H1 (cell line): ENCODE results near the gene UBE2M. TPM values are rescaled to one million over a fixed set of nuclear protein-coding genes. Genes with fewer than 3 reads are reported as not detected.

ENCODE experiments used
- CTCF ChIA-PET: fragments of 300-600 bp; sonication (Branson Sonifier 250); formaldehyde crosslinking; loops from one replicate; lab custom pipeline; 2021; ENCODE audit not compliant: partially characterized antibody; lab: Charles Lee
- POLR2A ChIA-PET: fragments of 300-600 bp; sonication (Branson Sonifier 250); formaldehyde crosslinking; loops from one replicate; lab custom pipeline; 2021; ENCODE audit warnings: inconsistent platforms; ENCODE audit not compliant: partially characterized antibody; lab: Charles Lee
- DNase-seq, 2 experiments: peaks; one replicate each; pipeline versions ENCODE4 v3.0.0 to v3.0.0-alpha.2; 2010 to 2022; ENCODE audit warnings: low spot score in 2 of 2, low read depth in 1 of 2, mixed read lengths in 1 of 2
- FAIRE-seq: peaks from 2 replicates; lab custom pipeline; 2011; peaks lifted over from hg19 to GRCh38; lab: Jason Lieb, UNC
- H2AFZ ChIP-seq: 2 replicates; pipeline ENCODE4 v1.8.1; 2012; ENCODE audit warnings: low read length, inconsistent platforms
- H2AK5ac ChIP-seq: 2 replicates; pipeline ENCODE4 v1.6.1; 2013; ENCODE audit warnings: low read depth, low read length
- H2BK120ac ChIP-seq: replicated peaks from 2 replicates; pipeline ENCODE3; 2013; ENCODE audit warnings: low read depth, low read length, inconsistent platforms
- H2BK12ac ChIP-seq: 2 replicates; pipeline ENCODE4 v1.6.1; 2013; ENCODE audit warnings: low read depth, low read length
- H2BK15ac ChIP-seq: 2 replicates; pipeline ENCODE4 v1.6.1; 2013; ENCODE audit warnings: low read length
- H2BK20ac ChIP-seq: 2 replicates; pipeline ENCODE4 v1.6.1; 2013; ENCODE audit warnings: low read length
- H2BK5ac ChIP-seq: 2 replicates; pipeline ENCODE4 v1.6.1; 2013; ENCODE audit warnings: low read depth, low read length
- H3K14ac ChIP-seq: 2 replicates; pipeline ENCODE4 v1.6.1; 2013; ENCODE audit warnings: inconsistent platforms; ENCODE audit not compliant: insufficient read length
- H3K18ac ChIP-seq: 2 replicates; pipeline ENCODE4 v1.6.1; 2013; ENCODE audit warnings: low read length; ENCODE audit errors: extremely low read depth
- H3K23ac ChIP-seq: 2 replicates; pipeline ENCODE4 v1.6.1; 2013; ENCODE audit warnings: inconsistent platforms; ENCODE audit not compliant: insufficient read length
- H3K23me2 ChIP-seq: 2 replicates; pipeline ENCODE4 v1.6.1; 2013; ENCODE audit warnings: low read depth, low read length
- H3K27ac ChIP-seq: 2 replicates; pipeline ENCODE4 v1.6.1; 2011; ENCODE audit warnings: low read depth, low read length, inconsistent platforms
- H3K27me3 ChIP-seq, 4 experiments: replicated peaks in 1 of 4; 1 replicate in 1 of 4; 2 replicates in 3 of 4; pipeline versions ENCODE4 v1.6.1 to v1.8.1; 2011 to 2013; ENCODE audit warnings: low read length in 3 of 4, mild to moderate bottlenecking in 3 of 4, inconsistent platforms in 2 of 4, mixed read lengths in 2 of 4, moderate library complexity in 1 of 4; ENCODE audit not compliant: control insufficient read depth in 3 of 4, insufficient read depth in 3 of 4; ENCODE audit errors: extremely low read depth in 1 of 4
- H3K36me3 ChIP-seq, 4 experiments: 2 replicates each; pipeline versions ENCODE4 v1.6.1 to v1.8.1; 2011 to 2013; ENCODE audit warnings: mild to moderate bottlenecking in 4 of 4, low read length in 3 of 4, moderate library complexity in 2 of 4, control low read depth in 1 of 4, inconsistent platforms in 1 of 4; ENCODE audit not compliant: insufficient read depth in 4 of 4, control insufficient read depth in 2 of 4
- H3K4ac ChIP-seq: replicated peaks from 2 replicates; pipeline ENCODE3; 2013; ENCODE audit warnings: low read length, low read depth, mixed read lengths, inconsistent platforms; ENCODE audit not compliant: insufficient read length
- H3K4me1 ChIP-seq, 4 experiments: replicated peaks in 1 of 4; 1 replicate in 1 of 4; 2 replicates in 3 of 4; pipeline versions ENCODE4 v1.6.1 to v1.8.1; 2011 to 2013; ENCODE audit warnings: low read length in 3 of 4, inconsistent platforms in 2 of 4, mixed read lengths in 1 of 4; ENCODE audit not compliant: insufficient read depth in 4 of 4, control insufficient read depth in 3 of 4
- H3K4me2 ChIP-seq, 2 experiments: 2 replicates each; pipeline versions ENCODE4 v1.6.1 to v1.8.1; 2011 to 2013; ENCODE audit warnings: low read depth in 2 of 2, low read length in 2 of 2, control low read depth in 1 of 2, inconsistent platforms in 1 of 2, mild to moderate bottlenecking in 1 of 2; ENCODE audit not compliant: insufficient read depth in 1 of 2
- H3K4me3 ChIP-seq, 4 experiments: fragments of 200-600, 300-600 bp in 1 of 4; sonication (generic), shearing (Covaris generic), sonication (Bioruptor Twin) in 1 of 4; 2 replicates each; pipeline versions ENCODE4 v1.5.1 to v1.8.1; 2011 to 2016; ENCODE audit warnings: low read length in 4 of 4, low read depth in 3 of 4, control low read depth in 2 of 4, inconsistent platforms in 2 of 4, mild to moderate bottlenecking in 2 of 4, mixed read lengths in 1 of 4, moderate library complexity in 1 of 4; ENCODE audit not compliant: insufficient read depth in 2 of 4; ENCODE audit errors: extremely low read depth in 1 of 4
- H3K56ac ChIP-seq: replicated peaks from 2 replicates; pipeline ENCODE3; 2013; ENCODE audit warnings: low read depth, mild to moderate bottlenecking, mixed read lengths, low read length, inconsistent platforms; ENCODE audit not compliant: insufficient read length
- H3K79me1 ChIP-seq: 2 replicates; pipeline ENCODE4 v1.6.1; 2013; ENCODE audit warnings: low read depth, low read length, control low read depth
- H3K79me2 ChIP-seq, 2 experiments: 2 replicates each; pipeline versions ENCODE4 v1.6.1 to v1.8.1; 2012 to 2013; ENCODE audit warnings: low read length in 2 of 2, mild to moderate bottlenecking in 2 of 2, inconsistent platforms in 1 of 2; ENCODE audit not compliant: insufficient read depth in 2 of 2, control insufficient read depth in 1 of 2
- H3K9ac ChIP-seq, 4 experiments: replicated peaks in 1 of 4; 1 replicate in 1 of 4; 2 replicates in 3 of 4; pipeline versions ENCODE4 v1.6.1 to v1.8.1; 2011 to 2013; ENCODE audit warnings: low read depth in 3 of 4, low read length in 3 of 4, control low read depth in 2 of 4, mild to moderate bottlenecking in 2 of 4, moderate library complexity in 2 of 4, inconsistent platforms in 1 of 4; ENCODE audit errors: extremely low read depth in 1 of 4
- H3K9me3 ChIP-seq, 2 experiments: 2 replicates each; pipeline versions ENCODE4 v1.6.1 to v1.8.1; 2012 to 2013; ENCODE audit warnings: mild to moderate bottlenecking in 2 of 2, moderate library complexity in 2 of 2, control low read depth in 1 of 2, inconsistent platforms in 1 of 2, low read depth in 1 of 2, low read length in 1 of 2, mixed read lengths in 1 of 2; ENCODE audit not compliant: insufficient read depth in 2 of 2
- H4K20me1 ChIP-seq, 2 experiments: replicated peaks in 1 of 2; 2 replicates each; pipeline versions ENCODE3 to v1.8.1; 2011 to 2013; ENCODE audit warnings: inconsistent platforms in 2 of 2, low read length in 2 of 2, mild to moderate bottlenecking in 1 of 2; ENCODE audit not compliant: insufficient read depth in 2 of 2, control insufficient read depth in 1 of 2
- H4K5ac ChIP-seq: 2 replicates; pipeline ENCODE4 v1.6.1; 2013; ENCODE audit warnings: low read length, low read depth, mixed read lengths, inconsistent platforms; ENCODE audit not compliant: insufficient read length
- H4K8ac ChIP-seq: 2 replicates; pipeline ENCODE4 v1.8.0; 2013; ENCODE audit warnings: mild to moderate bottlenecking, moderate library complexity, low read length, inconsistent platforms; ENCODE audit not compliant: insufficient read depth; ENCODE audit errors: extremely low read depth
- H4K91ac ChIP-seq: replicated peaks from 2 replicates; pipeline ENCODE3; 2013; ENCODE audit warnings: low read length, mixed read lengths, inconsistent platforms; ENCODE audit not compliant: insufficient read length
- ASH2L ChIP-seq: fragments of 200-600, 300-600 bp; sonication (generic); IDR thresholded peaks from one replicate; pipeline ENCODE4 v1.7.1; 2017; ENCODE audit warnings: low read length
- E2F6 ChIP-seq: IDR thresholded peaks from 2 replicates; pipeline ENCODE4 v1.6.1; 2012; ENCODE audit warnings: inconsistent platforms
- KDM1A ChIP-seq: fragments of 200-600, 300-600 bp; sonication (generic); IDR thresholded peaks from 2 replicates; pipeline ENCODE4 v1.7.1; 2016; ENCODE audit warnings: mild to moderate bottlenecking, low read length, borderline replicate concordance
- POU5F1 ChIP-seq: IDR thresholded peaks from 2 replicates; pipeline ENCODE4 v1.6.1; 2011; ENCODE audit warnings: low read depth, mild to moderate bottlenecking, low read length, moderate library complexity
- SIRT6 ChIP-seq: IDR thresholded peaks from one replicate; pipeline ENCODE4 v1.7.1; 2012; ENCODE audit warnings: low read length, inconsistent platforms
- SP1 ChIP-seq: IDR thresholded peaks from 2 replicates; pipeline ENCODE4 v1.6.1; 2011; ENCODE audit warnings: low read depth, low read length
- SP4 ChIP-seq: IDR thresholded peaks from 2 replicates; pipeline ENCODE4 v1.6.1; 2012; ENCODE audit warnings: low read length, inconsistent platforms
- SUZ12 ChIP-seq: fragments of 200-600 bp; sonication (generic); IDR thresholded peaks from 2 replicates; pipeline ENCODE4 v1.6.1; 2012; ENCODE audit warnings: mild to moderate bottlenecking, inconsistent platforms, low read length, moderate library complexity, mixed read lengths
- WGBS, 2 experiments: shearing (Covaris generic) in 1 of 2; methylation state at CpG; one replicate each; pipeline versions ENCODE4 v1.1.6 to v1.1.7; 2013 to 2015; ENCODE audit warnings: low lambda C conversion rate in 2 of 2, mixed read lengths in 2 of 2, inconsistent platforms in 1 of 2, low coverage in 1 of 2, missing lambda C conversion rate in 1 of 2; ENCODE audit not compliant: insufficient replicate concordance in 2 of 2, insufficient coverage in 1 of 2, insufficient read length in 1 of 2; ENCODE audit errors: extremely low coverage in 1 of 2, missing lambda C conversion rate in 1 of 2; 5-methylcytosine and 5-hydroxymethylcytosine counted together
- polyA plus RNA-seq, 7 experiments: library from polyadenylated mRNA; depleted of rRNA in 3 of 7; stranded (reverse) in 5 of 7; unstranded in 2 of 7; fragments of >200 nt in 5 of 7; fragments of 200-250 nt in 2 of 7; gene quantifications; 1 replicate in 5 of 7; 2 replicates in 1 of 7; 4 replicates in 1 of 7; pipeline versions ENCODE4 v1.2.1 to v1.2.3, GENCODE V29; 2011 to 2013; ENCODE audit warnings: missing spikeins in 2 of 7, mixed read lengths in 2 of 7
- total RNA-seq: library from RNA; stranded (reverse); fragmentation: NEBNext Ultra II Directional; extraction: Animal tissue kit (Norgen Biotek cat#: 25700); gene quantifications from 2 replicates; pipeline ENCODE4 v1.2.1, GENCODE V29; 2021
- TF ChIP-seq, protein P1 (sequence below), 3 experiments: IDR thresholded peaks; 1 replicate in 2 of 3; 2 replicates in 1 of 3; pipeline versions ENCODE4 v1.5.1 to v1.6.1; 2011; ENCODE audit warnings: low read length in 3 of 3, mild to moderate bottlenecking in 3 of 3, inconsistent platforms in 2 of 3, low read depth in 1 of 3, moderate library complexity in 1 of 3; ENCODE audit not compliant: insufficient read depth in 1 of 3; ENCODE audit errors: control extremely low read depth in 1 of 3

The UBE2M gene
- total and polyA plus RNA-seq, 2 of the 8 experiments (the other 6 are each of a cell fraction or from before 2014, with no cell fraction given): 93.8 to 114 TPM

DNA sequence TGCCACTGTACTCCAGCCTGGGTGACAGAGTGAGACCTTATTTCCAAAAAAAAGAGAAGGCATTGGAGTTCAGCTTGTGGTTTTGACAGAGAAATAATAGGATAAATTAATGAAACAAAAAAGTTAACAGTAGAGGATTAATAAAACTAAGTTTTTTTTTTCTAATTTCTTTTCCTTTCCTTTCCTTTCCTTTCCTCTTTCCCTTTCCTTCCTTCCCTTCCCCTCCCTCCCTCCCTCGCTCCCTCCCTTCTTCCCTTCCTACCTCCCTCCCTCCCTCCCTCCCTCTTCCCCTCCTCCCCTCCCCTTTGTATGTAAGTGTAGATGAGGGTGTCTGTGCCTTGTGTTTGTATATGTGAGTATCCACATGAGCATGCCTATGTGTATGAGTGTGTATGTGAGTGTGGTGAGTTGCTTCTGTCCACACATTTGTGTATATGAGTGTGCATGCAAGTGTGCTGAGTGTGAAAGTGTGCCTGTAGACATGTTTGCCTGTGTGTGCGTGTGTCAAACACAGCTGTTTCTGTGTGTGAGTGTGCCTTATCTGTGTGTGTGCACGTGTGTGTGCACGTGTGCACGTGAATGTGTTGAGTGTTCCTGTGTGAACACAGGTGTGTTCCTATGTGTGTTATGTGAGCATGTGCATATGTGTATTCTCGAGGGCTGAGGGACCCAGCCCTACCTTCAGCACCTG, 27.2 kb upstream of the UBE2M start:
- DNase-seq: no peak
- no peak overlapping the region for H3K56ac ChIP-seq
- no peak for FAIRE-seq
- POLR2A ChIA-PET: interaction anchor here (1.0 to 1.6 kb wide), 4 partner anchors 9 to 66 kb away, joined by 3 read pairs; partner anchors contain the start of genes TRIM28 and ZBTB45
- peaks cover 0 to 3% (median 0%) of the 10 kb centered on the region in 4 experiments; a peak in 1 of 8 replicates for H3K36me3 ChIP-seq
- H2BK20ac ChIP-seq: no peak overlapping the region
- no peak overlapping the region for H2AK5ac ChIP-seq
- H2BK120ac ChIP-seq: no peak overlapping the region
- H2BK15ac ChIP-seq: peak overlapping the region; percentile 53; the same call in 1 of the 2 replicates
- peaks cover 0 to 6% (median 0%) of the 10 kb centered on the region in 4 experiments; a peak in 3 of 7 replicates for H3K4me1 ChIP-seq
- H3K18ac ChIP-seq: no peak overlapping the region
- H4K91ac ChIP-seq: peak overlapping the region; percentile 55
- no peak overlapping the region for H3K4me2 ChIP-seq
- no peak overlapping the region for H3K4ac ChIP-seq
- WGBS, 2 experiments: 62% methylated on average over 6 of the region's 6 CpGs; no CpG with 5 or more reads in 1 of the 2 experiments
- no peak overlapping the region for H2BK5ac ChIP-seq
- no peaks in the 10 kb centered on the region for H3K27me3 ChIP-seq
- H3K27ac ChIP-seq: no peak overlapping the region
- H3K23me2 ChIP-seq: no peaks in the 10 kb centered on the region; the same call in 1 of the 2 replicates
- H3K4me3 ChIP-seq: no peak overlapping the region
- CTCF ChIA-PET: interaction anchor here (0.9 to 2.3 kb wide), 3 partner anchors 10 to 71 kb away, joined by 3 to 7 read pairs (median 4); no protein-coding TSS in a partner anchor
- 0 out of 2 replicates have a peak, but pooled peaks cover 3% of the 10 kb centered on the region for H3K79me1 ChIP-seq
- H4K5ac ChIP-seq: no peak overlapping the region
- H4K20me1 ChIP-seq: peaks cover 0 to 11% of the 10 kb centered on the region in 2 experiments
- no peak overlapping the region for H3K23ac ChIP-seq
- H4K8ac ChIP-seq: no peak overlapping the region
- no peak overlapping the region; a peak in 1 of 7 replicates for H3K9ac ChIP-seq
- no peak overlapping the region for H3K14ac ChIP-seq
- no peaks in the 10 kb centered on the region for H3K79me2 ChIP-seq
- H2AFZ ChIP-seq: no peak overlapping the region
- no peak overlapping the region for H2BK12ac ChIP-seq
- no peaks in the 10 kb centered on the region for H3K9me3 ChIP-seq
- TF ChIP-seq POU5F1 (no peak), ASH2L (no peak), SP4 (no peak), SP1 (no peak), KDM1A (no peak), E2F6 (no peak), SIRT6 (no peak), SUZ12 (no peak)
- TF ChIP-seq, protein P1, sequence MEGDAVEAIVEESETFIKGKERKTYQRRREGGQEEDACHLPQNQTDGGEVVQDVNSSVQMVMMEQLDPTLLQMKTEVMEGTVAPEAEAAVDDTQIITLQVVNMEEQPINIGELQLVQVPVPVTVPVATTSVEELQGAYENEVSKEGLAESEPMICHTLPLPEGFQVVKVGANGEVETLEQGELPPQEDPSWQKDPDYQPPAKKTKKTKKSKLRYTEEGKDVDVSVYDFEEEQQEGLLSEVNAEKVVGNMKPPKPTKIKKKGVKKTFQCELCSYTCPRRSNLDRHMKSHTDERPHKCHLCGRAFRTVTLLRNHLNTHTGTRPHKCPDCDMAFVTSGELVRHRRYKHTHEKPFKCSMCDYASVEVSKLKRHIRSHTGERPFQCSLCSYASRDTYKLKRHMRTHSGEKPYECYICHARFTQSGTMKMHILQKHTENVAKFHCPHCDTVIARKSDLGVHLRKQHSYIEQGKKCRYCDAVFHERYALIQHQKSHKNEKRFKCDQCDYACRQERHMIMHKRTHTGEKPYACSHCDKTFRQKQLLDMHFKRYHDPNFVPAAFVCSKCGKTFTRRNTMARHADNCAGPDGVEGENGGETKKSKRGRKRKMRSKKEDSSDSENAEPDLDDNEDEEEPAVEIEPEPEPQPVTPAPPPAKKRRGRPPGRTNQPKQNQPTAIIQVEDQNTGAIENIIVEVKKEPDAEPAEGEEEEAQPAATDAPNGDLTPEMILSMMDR (IDR thresholded peaks at IDR 0.05; ENCODE audit: control extremely low read depth in 1 of 3, insufficient read depth in 1 of 3, low read depth in 1 of 3, low read length in 3 of 3): no peak
